ENCODE data around the gene NCCRP1.
A peak's percentile ranks its signal among the peaks of the same experiment; 100 is the strongest.
"Not testable (repeated sequence)": the region's sequence is repeated elsewhere in the genome, so short reads cannot be mapped to it uniquely, and the experiment has no call there.

NCCRP1 gene

DNA sequence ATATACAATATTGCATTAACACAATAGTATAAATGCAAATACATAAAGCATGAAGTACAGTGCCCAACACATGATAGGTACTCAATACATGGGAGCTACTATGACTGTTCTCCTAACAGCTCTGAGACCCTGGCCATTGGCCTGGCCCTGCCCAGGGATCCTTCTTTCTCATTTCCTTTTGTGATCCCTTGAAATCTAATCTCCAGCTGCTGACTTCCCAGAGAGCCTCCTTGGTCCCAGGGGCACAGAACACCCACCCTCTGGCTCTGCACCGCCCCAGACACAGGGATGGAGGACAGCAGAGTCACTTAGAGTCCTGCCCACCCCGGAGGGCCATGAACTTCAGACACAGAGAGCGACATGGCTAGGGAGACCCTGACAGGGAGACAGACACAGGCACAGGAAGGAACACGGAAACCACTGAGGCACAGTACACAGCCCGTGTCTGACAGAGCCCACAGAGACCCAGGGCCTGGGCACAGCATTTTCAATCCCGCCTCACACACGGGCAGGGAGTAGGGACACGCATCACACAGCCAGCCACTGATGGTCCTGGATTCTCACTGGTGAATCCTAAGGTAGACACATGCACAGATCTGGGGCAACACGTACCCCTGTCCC lies 11.5 kb downstream of the NCCRP1 start:
- no peak for DNase-seq (ENCODE audit: low read depth in 2 of 2)

DNA sequence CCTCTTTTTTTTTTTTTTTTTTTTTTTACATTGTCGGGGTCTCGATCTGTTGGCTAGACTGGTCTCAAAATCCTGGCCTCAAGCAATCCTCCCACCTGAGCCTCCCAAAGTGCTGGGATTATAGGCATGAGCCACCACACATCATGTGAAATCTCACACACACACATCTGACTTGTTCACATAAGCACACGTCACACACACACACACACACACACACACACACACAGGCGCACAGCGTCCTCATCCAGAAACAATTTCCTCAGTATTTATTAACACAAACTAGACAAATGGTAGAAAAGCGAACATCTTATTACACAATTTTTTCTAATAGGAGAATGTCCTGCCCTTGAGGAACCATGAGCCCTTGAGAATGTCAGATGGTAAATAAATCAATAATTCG lies 12.4 kb downstream of the NCCRP1 start:
- no peak for DNase-seq (ENCODE audit: low read depth in 2 of 2)

DNA sequence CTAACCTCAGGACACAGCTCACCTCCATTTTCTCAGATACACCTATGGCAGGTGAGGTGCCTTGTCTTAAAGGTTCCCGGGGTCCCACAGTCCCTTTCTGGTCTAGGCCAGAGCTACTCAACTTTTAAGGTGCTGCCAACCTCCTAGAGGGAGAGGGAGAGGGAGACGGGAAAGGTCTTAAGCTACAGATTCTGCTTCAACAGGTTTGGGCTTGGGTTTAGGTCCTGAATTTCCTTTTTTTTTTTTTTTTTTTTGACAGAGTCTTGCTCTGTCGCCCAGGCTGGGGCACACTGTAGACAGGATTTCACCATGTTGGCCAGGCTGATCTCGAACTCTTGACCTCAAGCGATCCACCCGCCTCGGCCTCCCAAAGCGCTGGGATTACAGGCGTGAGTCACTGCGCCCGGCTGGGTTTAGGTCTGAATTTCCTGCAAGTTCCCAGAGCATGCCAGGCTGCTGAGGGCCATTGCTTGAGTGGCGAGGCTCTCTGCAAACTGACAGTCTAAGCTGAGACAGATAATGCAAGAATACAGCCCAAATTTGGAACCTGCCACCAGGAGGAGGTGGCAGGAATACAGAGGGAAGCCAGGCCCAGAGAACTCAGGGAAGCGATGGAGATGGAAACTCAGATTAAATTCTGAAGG lies 15.1 kb downstream of the NCCRP1 start:
- DNase-seq (ENCODE audit: low read depth in 2 of 2) = no peak

DNA sequence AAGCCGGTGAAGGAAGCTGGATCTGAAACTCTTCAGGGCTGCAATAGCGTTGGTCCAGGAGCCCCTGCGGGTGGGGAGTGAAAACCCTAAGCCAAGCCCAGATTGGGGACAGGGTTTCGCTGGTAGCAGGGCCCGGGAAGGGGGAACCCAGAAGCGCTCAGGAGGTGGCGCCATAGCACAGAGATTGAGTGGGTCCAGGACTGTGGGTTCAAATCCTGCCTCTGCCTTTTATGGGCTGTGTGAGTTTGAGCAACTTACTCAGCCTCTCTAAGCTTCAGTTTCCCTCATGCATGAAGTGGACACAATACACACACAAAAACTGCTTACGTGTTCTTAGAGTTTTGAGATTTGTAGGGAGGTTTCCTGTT lies 15.6 kb downstream of the NCCRP1 start:
- peak; percentile 17 to 20 for DNase-seq (ENCODE audit: low read depth in 2 of 2)

DNA sequence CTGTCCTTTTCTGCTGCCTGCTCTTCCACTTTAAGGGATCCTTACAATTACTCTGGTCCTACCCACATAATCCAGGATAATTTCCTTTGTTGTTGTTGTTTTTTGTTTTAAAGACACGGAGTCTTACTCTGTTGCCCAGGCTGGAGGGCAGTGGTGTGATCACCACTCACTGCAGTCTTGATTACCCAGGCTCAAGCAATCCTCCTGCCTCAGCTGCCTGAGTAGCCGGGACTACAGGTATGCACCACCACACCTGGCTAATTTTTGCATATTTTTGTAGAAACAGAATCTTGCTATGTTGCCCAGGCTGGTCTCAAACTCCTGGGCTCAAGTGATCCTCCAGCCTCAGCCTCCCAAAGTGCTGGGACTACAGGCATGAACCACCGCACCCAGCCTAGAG lies 18.6 kb downstream of the NCCRP1 start:
- DNase-seq (ENCODE audit: low read depth in 2 of 2) = not testable (repeated sequence)

DNA sequence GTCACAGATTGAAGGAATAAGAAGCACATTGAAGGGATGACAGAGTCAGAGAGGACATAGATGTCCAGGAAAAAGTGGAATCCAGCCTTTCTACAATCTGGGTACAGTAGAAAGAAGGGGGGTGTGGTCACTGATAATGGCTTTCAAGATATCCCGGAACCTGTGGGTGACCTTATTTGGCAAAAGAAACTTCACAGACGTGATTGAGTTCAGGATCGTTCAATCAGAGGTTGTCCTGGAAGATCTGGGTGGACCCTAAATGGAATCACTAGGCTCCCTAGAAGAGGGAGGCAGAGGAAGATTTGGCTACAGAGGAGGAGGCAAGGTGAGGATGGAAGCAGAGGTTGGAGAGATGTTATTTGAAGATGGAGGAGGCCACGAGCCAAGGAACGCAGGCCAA lies 20.3 kb downstream of the NCCRP1 start:
- no peak for DNase-seq (ENCODE audit: low read depth in 2 of 2)

DNA sequence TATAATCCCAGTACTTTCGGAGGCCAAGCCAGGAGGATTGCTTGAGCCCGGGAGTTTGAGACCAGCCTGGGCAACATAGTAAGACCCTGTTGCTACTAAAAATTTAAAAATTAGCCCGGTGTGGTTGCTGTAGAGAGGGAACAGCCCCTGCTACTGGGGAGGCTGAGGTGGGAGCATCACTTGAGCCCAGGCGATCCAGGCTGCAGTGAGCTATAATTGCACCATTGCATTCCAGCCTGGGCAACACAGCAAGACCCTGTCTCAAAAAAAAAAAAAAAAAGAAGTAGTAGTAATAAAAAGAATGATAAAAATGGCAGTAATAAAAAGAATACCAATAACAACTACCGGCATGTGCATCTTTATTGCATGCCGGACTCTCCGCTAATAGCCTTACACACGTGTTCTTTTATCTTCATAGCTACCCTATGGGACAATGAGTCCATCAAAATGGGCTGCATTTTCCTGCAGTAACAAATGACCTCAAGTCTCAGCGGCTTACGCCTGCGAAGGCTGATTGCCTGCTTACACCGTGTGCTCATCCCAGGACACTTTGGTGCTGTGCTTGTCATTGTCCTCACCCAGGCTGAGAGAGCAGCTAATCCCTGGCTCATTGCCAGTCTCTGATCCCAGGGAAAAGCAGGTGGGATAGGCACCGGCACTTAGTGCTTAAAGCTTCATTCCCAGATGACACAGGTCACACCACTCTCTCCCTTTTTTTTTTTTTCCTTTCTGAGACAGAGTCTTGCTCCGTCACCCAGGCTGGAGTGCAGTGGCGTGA lies 21.7 kb downstream of the NCCRP1 start:
- DNase-seq (ENCODE audit: low read depth in 2 of 2) = no peak

DNA sequence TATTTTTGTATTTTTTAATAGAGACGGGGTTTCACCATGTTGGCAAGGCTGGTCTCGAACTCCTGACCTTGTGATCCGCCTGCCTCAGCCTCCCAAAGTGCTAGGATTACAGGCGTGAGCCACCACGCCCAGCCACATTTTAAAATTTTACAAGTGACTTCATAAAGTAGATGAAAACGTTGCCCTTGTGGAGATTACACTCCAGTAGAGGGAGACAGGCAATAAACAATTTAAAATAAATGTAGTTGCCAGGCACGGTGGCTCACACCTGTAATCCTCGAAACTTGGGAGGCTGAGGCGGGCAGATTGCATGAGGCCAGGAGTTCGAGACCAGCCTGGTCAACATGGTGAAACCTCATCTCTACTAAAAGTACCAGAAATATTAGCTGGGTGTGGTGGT lies 22.3 kb downstream of the NCCRP1 start:
- not testable (repeated sequence) for DNase-seq (ENCODE audit: low read depth in 2 of 2)

DNA sequence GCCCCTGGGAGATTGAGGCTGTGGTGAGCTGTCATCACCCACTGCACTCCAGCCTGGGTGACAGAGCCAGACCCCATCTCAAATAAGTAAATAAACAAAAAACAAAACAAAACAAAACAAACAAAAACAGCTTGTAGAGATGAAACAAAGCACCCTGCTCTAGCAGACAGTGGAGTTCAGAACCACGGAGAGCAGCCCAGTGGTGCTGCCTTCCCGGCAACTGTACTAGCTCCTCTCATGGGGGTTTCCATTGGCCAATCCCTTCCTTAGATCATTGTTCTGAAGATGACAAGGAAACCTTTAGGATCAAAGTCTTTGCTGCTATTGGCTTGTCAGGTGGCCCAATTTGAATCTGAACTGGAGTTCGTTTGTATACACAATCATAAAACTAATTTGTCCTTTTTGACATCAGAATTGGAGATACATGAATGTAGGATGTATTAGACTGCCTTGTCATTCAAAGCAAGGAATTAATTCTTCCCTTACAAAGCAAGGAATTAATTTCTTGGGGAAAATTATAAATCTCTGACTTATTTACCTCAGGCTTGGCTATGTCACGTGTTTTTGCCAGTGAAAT lies 27.0 kb downstream of the NCCRP1 start:
- DNase-seq (ENCODE audit: low read depth in 2 of 2) = no peak

DNA sequence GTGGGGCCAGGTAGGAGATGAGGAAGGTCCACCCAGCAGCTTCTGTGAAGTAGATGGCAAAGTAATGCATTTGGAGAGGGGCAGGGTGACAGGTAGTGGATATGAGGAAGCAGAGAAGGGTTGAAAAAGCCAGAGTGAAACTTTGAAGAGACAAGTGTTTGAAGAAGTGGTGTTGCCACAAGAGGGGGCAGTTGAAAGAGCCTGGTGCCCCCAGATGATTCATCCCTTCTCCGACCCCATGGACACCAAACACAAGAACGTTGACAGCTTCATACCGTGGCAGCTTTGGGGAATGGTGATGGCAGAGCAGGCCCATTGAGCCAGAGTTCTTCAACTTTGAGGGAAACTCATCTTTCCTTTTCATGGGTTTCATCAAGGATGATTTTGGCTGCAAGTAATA lies 28.1 kb downstream of the NCCRP1 start:
- no peak for DNase-seq (ENCODE audit: low read depth in 2 of 2)

DNA sequence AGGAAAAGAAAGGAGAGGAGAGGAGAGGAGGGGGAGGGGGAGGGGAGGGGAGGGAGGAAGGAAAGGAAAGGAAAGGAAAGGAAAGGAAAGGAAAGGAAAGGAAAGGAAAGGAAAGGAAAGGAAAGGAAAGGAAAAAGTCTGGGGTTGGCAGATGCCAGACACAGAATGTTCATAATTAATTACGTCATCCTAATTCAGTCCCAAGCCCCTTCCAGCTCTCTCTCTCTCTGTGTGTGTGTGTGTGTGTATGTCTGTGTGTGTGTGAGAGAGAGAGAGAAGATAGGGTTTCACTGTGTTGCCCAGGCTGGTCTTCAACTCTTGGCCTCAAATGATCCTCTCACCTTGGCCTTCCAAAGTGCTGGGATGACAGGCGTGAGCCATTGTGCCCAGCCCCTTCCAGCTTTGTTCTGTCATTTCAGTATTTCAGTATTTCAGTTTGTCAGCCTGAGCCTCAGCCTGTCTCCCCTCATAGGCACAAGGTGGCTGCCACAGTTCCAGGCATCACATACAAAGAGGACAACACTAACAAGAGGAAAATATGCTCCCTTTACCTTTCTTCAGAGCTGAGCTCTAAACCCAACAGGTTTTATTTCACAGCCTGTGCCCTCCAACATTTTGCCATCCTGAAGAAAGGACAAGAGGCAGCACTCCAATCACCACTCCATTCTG lies 33.5 kb downstream of the NCCRP1 start:
- DNase-seq (ENCODE audit: low read depth in 2 of 2) = no peak

DNA sequence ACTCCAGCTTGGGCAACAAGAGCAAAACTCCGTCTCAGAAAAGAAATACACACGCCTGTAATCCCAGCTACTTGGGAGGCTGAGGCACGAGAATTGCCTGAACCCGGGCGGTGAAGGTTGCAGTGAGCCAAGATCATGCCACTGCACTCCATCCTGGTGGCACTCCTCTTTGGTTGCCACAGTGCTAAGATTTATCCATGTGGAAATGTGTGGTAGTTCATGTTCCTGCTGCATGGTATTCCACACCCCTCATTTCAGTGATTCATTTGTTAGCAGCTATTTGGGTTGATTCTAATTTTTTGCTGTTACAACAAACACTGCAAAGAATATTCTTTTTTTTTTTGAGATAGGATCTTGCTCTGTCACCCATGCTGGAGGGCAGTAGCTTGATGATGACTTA lies 35.9 kb downstream of the NCCRP1 start:
- DNase-seq (ENCODE audit: low read depth in 2 of 2) = no peak

DNA sequence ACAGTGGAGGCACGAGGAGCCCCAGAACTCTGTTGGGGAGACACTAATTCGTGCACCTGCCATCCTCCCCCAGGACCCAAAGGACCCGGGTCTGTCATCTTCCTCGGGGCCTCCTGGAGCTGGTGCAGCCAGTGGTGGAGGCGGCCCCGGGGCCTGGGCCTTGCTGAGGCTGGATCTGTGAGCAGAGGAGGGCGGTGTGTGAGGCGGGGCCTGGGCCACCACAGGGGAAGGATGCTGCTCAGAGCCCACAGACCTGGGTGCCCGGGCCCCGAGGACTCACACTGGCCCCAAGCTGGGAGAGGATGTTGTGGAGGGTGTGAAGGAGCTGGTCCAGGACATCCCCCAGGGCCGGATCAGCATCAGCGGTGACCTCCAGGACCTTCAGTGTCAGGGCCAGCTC lies 39.8 kb downstream of the NCCRP1 start:
- no peak for DNase-seq (ENCODE audit: low read depth in 2 of 2)

DNA sequence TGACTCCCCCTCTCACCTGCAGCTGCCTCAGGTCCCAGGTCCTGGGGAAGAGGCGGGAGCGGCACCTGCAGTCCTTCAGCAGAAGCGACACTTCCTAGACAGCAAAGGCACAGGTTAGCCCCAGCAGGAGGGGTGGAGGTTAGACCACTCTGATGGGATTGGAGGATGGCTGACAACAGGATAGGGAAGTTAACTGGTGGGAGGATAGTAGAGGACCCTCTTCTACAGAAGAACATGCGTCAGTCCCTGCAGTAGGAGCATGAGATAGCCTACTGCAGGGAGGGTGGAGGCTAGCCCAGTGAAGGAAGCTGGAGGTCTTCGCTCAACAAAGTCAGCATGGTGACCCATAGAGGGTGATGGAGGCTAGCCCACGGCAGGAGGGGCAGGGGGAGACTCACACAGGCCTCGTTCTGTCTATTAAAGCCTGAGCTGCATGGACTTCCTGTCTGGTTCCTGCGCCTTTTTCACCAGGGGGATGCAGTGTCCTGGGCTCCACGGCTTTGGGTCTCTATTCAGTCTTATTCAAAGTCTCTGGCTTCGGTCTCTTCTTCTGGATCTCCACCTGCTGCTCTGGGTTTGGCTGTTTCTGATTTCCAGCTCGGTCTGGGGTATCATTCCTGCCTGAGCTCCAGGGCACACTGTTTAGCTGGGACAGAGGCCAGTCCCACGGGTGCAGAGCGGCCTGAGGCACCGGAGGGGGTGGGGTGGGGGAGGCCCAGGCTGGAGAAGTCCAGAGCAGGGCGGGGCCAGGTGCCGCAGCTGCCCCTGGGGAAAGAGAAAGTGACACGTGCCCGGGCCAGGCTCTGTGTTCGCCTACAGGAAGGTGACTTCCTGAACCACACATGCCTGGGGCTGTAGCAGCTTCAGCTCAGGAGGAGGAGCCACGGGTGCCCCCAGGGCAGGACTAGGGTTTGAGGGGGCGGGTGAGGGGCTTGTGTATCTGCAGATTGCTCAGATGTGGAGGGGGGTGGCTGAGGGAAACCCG lies 40.7 kb downstream of the NCCRP1 start:
- peak in 1 of 2 donors; percentile 20 for DNase-seq (ENCODE audit: low read depth in 2 of 2)

DNA sequence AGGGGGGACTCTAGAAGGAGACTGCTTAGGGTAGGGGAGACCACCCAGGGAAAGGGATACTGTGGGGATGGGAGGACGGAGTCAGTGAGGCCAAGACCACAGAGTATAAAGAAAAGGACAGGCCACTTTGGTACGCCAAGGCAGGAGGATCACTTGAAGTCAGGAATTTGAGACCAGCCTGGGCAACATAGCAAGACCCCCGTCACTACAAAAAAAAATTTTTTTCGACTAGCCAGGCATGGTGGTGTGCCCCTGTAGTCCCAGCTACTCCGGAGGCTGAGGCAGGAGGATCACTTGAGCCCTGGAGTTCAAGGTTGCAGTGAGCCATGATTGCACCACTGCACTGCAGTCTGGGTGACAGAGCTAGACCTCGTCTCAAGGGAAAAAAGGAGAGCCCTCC lies 41.4 kb downstream of the NCCRP1 start:
- DNase-seq (ENCODE audit: low read depth in 2 of 2) = no peak

DNA sequence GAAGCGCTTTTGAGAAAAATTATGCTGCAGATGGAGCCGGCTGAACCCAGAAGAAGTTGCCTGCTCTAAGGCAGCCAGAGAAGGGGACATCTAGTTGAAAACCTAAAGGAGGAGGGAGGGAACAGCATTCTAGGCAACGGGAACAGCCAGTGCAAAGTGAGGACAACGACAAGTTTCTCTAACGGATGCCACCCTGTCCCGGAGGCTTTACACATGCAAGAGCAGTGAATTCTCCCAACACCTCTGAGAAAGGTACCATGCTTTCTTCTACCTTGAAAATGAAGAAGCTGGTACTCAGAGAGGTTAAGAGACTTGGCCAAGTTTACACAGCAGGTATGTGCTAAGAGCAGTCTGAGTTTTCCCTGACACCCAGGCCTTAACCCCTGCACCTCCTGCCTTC lies 42.2 kb downstream of the NCCRP1 start:
- DNase-seq (ENCODE audit: low read depth in 2 of 2) = no peak

DNA sequence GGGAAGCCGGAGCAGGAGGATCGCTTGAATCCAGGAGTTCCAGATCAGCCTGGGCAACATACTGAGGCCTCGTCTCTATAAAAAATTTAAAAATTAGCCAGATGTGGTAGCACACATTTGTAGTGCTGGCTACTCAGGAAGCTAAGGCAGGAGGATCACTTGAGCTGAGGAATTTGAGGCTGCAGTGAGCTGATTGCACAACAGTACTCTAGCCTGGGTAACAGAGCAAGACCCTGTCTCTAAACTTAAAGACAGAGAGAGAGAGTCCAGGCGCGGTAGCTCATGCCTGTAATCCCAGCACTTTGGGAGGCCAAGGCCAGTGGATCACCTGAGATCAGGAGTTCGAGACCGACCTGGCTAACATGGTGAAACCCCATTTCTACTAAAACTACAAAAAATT lies 43.7 kb downstream of the NCCRP1 start:
- no peak for DNase-seq (ENCODE audit: low read depth in 2 of 2)

DNA sequence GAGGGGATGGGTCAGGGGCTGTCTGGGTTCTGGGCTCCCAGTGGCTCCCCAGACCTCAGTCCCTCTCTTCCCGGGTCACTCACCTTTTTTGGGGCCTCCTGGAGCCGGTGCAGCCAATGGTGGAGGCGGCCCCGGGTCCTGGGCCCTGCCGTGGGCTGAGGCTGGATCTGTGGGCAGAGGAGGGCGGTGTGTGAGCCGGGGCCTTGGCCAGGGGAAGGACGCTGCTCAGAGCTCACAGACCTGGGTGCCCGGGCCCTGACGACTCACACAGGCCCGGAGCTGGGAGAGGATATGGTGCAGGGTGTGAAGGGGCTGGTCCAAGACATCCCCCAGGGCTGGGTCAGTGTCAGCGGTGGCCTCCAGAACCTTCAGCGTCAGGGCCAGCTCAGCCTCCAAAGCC lies 47.0 kb downstream of the NCCRP1 start:
- not testable (repeated sequence) for DNase-seq (ENCODE audit: low read depth in 2 of 2)

DNA sequence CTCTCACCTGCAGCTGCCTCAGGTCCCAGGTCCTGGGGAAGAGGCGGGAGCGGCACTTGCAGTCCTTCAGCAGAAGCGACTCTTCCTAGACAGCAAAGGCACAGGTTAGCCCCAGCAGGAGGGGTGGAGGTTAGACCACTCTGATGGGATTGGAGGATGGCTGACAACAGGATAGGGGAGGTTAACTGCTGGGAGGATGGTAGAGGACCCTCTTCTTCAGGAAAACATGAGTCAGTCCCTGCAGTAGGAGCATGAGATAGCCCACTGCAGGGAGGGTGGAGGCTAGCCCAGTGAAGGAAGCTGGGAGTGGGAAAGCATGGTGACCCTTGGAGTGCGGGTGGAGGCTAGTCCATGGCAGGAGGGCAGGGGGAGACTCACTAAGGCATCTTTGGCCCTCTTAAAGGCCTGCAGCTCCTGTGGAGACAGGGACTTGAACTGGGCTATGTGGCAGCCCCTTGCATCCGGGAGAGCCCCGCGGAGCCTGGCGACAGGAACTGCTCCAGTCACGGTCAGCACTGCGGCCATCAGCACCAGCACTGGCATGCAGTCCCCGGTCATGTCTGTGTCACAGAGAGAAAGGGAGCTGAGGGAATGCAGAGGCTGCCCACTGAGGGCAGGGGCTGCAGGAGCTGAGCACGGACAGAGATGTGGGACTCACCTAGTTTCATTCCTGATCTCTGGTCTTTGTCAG lies 47.8 kb downstream of the NCCRP1 start, which contains the start of gene IFNL3:
TSS of gene IFNL3 (minus strand) at position 597 of the 691 bp plus-strand sequence. CDS start at position 558, 39 bp downstream.
- DNase-seq (ENCODE audit: low read depth in 2 of 2) = not testable (repeated sequence)

DNA sequence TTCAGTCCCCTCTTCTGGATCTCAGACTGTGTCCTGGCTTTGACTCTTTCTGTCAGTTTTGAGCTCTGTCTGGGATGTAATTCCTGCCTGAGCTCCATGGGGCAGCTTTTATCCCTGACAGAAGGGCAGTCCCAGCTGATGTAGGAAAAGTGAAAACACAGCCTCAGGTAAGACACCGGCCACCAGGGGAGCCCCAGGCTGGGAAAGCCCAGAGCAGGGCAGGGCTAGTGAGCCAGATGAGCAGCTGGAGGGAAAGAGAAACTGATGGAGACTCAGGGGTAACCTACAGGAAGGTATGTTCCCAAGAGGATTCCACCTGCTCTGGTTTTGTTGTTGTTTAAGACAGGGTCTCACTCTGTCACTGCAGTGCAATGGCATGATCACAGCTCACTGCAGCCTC lies 48.4 kb downstream of the NCCRP1 start:
- DNase-seq (ENCODE audit: low read depth in 2 of 2) = not testable (repeated sequence)

Data from stimulated activated CD4-positive, alpha-beta T cell treated with anti-CD3 and anti-CD28 coated beads, Interleukin-1b, Interleukin-23, amount 100 ng/mL, for 1 hour (primary cell).